ENCODE results near the gene POFUT1.
A peak's percentile ranks its signal among the peaks of the same experiment; 100 is the strongest.

The POFUT1 gene

DNA sequence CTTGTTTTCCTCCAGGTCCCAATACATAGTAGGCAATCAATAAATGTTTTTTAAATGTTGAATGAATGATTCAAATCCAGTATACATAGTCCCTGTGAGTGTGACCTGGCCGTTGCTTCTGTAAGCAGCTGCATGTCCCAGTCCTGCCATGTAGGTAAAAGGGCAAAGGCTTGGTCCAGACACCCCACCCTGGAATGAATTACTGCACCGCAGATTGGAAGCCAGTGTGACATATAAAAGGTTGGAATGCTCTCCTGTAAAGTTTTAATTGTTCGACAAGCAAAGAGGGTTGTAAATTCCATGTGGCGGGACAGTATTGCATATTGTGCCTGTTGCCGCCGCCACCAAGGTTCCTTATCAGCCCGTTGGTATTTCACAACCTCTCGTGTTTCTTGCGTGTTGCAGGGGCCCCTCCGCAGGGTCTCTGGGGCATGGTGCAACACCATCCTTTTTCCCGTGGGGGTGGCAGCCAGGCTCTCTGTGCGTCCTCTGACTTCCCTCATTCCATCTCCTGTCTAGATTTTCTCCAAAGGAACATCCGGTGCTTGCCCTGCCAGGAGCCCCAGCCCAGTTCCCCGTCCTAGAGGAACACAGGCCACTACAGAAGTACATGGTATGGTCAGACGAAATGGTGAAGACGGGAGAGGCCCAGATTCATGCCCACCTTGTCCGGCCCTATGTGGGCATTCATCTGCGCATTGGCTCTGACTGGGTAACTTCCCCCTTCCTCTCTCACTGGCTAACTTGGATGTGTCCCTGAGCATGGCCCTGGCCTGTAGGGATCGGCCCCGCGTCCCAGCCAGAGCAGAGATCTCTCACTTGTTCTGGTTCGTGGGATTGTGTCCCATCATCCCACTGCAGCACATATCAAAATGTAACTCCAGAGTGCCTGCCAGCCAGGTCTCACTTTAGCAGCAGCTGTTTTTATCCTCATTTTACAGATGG, 20.3 kb downstream of the POFUT1 start (continued):
- TF ChIP-seq ZNF560 (tag by site-specific recombination; IDR thresholded peaks at IDR 0.05; ENCODE audit: borderline replicate concordance) (no peak), ZNF169 (tag by site-specific recombination; IDR thresholded peaks at IDR 0.05) (no peak), ZNF404 (tag by site-specific recombination; IDR thresholded peaks at IDR 0.05) (no peak), ZBTB21 (tag by site-specific recombination; IDR thresholded peaks at IDR 0.05) (no peak), ZNF658 (tag by site-specific recombination; IDR thresholded peaks at IDR 0.05) (no peak), ZSCAN23 (tag by site-specific recombination; IDR thresholded peaks at IDR 0.05) (no peak), ZNF791 (tag by site-specific recombination; IDR thresholded peaks at IDR 0.05) (no peak), ZBTB8A (tag by site-specific recombination; IDR thresholded peaks at IDR 0.05) (peak; percentile 57), ZNF426 (tag by site-specific recombination; IDR thresholded peaks at IDR 0.05) (no peak), ZNF2 (tag by site-specific recombination; IDR thresholded peaks at IDR 0.05) (no peak), ZNF585B (tag by site-specific recombination; IDR thresholded peaks at IDR 0.05) (no peak), PRDM1 (tag by site-specific recombination; IDR thresholded peaks at IDR 0.05) (no peak), ZNF830 (tag by site-specific recombination; IDR thresholded peaks at IDR 0.05; ENCODE audit: low read depth) (no peak), KLF8 (tag by site-specific recombination; IDR thresholded peaks at IDR 0.05) (no peak), ZNF37A (tag by site-specific recombination; IDR thresholded peaks at IDR 0.05) (no peak), ZNF223 (tag by site-specific recombination; IDR thresholded peaks at IDR 0.05) (no peak), RBAK (tag by site-specific recombination; IDR thresholded peaks at IDR 0.05) (no peak), ZNF623 (tag by site-specific recombination; IDR thresholded peaks at IDR 0.05) (no peak), HOXD13 (CRISPR knock-in tag; IDR thresholded peaks at IDR 0.05; ENCODE audit: borderline replicate concordance) (no peak), ZNF670 (tag by site-specific recombination; IDR thresholded peaks at IDR 0.05; ENCODE audit: low read depth) (no peak), ZNF16 (tag by site-specific recombination; IDR thresholded peaks at IDR 0.05; ENCODE audit: low read depth) (no peak), ZNF48 (tag by site-specific recombination; IDR thresholded peaks at IDR 0.05) (no peak), ZNF391 (tag by site-specific recombination; IDR thresholded peaks at IDR 0.05; ENCODE audit: borderline replicate concordance, low read depth) (no peak), SP2 (tag by site-specific recombination; IDR thresholded peaks at IDR 0.05) (no peak), GLIS2 (tag by site-specific recombination; IDR thresholded peaks at IDR 0.05) (no peak), OVOL3 (tag by site-specific recombination; IDR thresholded peaks at IDR 0.05) (no peak), ZNF701 (tag by site-specific recombination; IDR thresholded peaks at IDR 0.05) (no peak), ZNF341 (tag by site-specific recombination; IDR thresholded peaks at IDR 0.05; ENCODE audit: low read depth) (no peak), ZNF792 (tag by site-specific recombination; IDR thresholded peaks at IDR 0.05) (no peak)
- TF ChIP-seq, protein P1, sequence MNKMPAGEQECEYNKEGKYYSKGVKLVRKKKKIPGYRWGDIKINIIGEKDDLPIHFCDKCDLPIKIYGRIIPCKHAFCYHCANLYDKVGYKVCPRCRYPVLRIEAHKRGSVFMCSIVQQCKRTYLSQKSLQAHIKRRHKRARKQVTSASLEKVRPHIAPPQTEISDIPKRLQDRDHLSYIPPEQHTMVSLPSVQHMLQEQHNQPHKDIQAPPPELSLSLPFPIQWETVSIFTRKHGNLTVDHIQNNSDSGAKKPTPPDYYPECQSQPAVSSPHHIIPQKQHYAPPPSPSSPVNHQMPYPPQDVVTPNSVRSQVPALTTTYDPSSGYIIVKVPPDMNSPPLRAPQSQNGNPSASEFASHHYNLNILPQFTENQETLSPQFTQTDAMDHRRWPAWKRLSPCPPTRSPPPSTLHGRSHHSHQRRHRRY (tag by site-specific recombination; IDR thresholded peaks at IDR 0.05), result no peak
- TF ChIP-seq, protein P2, sequence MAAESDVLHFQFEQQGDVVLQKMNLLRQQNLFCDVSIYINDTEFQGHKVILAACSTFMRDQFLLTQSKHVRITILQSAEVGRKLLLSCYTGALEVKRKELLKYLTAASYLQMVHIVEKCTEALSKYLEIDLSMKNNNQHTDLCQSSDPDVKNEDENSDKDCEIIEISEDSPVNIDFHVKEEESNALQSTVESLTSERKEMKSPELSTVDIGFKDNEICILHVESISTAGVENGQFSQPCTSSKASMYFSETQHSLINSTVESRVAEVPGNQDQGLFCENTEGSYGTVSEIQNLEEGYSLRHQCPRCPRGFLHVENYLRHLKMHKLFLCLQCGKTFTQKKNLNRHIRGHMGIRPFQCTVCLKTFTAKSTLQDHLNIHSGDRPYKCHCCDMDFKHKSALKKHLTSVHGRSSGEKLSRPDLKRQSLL (tag by site-specific recombination; IDR thresholded peaks at IDR 0.05), result no peak
- TF ChIP-seq, protein P3, sequence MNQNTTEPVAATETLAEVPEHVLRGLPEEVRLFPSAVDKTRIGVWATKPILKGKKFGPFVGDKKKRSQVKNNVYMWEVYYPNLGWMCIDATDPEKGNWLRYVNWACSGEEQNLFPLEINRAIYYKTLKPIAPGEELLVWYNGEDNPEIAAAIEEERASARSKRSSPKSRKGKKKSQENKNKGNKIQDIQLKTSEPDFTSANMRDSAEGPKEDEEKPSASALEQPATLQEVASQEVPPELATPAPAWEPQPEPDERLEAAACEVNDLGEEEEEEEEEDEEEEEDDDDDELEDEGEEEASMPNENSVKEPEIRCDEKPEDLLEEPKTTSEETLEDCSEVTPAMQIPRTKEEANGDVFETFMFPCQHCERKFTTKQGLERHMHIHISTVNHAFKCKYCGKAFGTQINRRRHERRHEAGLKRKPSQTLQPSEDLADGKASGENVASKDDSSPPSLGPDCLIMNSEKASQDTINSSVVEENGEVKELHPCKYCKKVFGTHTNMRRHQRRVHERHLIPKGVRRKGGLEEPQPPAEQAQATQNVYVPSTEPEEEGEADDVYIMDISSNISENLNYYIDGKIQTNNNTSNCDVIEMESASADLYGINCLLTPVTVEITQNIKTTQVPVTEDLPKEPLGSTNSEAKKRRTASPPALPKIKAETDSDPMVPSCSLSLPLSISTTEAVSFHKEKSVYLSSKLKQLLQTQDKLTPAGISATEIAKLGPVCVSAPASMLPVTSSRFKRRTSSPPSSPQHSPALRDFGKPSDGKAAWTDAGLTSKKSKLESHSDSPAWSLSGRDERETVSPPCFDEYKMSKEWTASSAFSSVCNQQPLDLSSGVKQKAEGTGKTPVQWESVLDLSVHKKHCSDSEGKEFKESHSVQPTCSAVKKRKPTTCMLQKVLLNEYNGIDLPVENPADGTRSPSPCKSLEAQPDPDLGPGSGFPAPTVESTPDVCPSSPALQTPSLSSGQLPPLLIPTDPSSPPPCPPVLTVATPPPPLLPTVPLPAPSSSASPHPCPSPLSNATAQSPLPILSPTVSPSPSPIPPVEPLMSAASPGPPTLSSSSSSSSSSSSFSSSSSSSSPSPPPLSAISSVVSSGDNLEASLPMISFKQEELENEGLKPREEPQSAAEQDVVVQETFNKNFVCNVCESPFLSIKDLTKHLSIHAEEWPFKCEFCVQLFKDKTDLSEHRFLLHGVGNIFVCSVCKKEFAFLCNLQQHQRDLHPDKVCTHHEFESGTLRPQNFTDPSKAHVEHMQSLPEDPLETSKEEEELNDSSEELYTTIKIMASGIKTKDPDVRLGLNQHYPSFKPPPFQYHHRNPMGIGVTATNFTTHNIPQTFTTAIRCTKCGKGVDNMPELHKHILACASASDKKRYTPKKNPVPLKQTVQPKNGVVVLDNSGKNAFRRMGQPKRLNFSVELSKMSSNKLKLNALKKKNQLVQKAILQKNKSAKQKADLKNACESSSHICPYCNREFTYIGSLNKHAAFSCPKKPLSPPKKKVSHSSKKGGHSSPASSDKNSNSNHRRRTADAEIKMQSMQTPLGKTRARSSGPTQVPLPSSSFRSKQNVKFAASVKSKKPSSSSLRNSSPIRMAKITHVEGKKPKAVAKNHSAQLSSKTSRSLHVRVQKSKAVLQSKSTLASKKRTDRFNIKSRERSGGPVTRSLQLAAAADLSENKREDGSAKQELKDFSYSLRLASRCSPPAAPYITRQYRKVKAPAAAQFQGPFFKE (tag by site-specific recombination; IDR thresholded peaks at IDR 0.05; ENCODE audit: borderline replicate concordance), result no peak
- TF ChIP-seq, protein P4, sequence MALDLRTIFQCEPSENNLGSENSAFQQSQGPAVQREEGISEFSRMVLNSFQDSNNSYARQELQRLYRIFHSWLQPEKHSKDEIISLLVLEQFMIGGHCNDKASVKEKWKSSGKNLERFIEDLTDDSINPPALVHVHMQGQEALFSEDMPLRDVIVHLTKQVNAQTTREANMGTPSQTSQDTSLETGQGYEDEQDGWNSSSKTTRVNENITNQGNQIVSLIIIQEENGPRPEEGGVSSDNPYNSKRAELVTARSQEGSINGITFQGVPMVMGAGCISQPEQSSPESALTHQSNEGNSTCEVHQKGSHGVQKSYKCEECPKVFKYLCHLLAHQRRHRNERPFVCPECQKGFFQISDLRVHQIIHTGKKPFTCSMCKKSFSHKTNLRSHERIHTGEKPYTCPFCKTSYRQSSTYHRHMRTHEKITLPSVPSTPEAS (tag by site-specific recombination; IDR thresholded peaks at IDR 0.05), result no peak
